Measurements from ENCODE around the gene CSRNP2.

GRCh38 chr12:51017452-51017851, 65.9 kb downstream of the CSRNP2 start:
- TF ChIP-seq CTCF (IDR thresholded peaks at IDR 0.05; ENCODE audit: low read length) (no peak), EZH2 (optimal IDR thresholded peaks at IDR 0.05; ENCODE audit: low read depth, low read length) (no peak)
